A673 (cell line): ENCODE measurements around the gene SEC14L5.

Experiments
- CTCF ChIP-seq: fragments of 300-800, 200-600 bp; sonication (generic); conservative IDR thresholded peaks from 2 replicates; pipeline ENCODE4 v1.5.1; 2017; ENCODE audit warnings: low read depth, mild to moderate bottlenecking, antibody characterized with exemption, low read length, moderate library complexity, mixed read lengths
- EZH2 ChIP-seq: fragments of 200-600 bp; sonication (generic); IDR thresholded peaks from 2 replicates; pipeline ENCODE4 v1.6.1; 2017; ENCODE audit warnings: borderline replicate concordance, low read depth, mild to moderate bottlenecking, mixed read lengths, antibody characterized with exemption, low read length; ENCODE audit not compliant: poor library complexity, severe bottlenecking

GRCh38 chr16:4927661-4928060 is 30.5 kb upstream of the SEC14L5 start:
- TF ChIP-seq CTCF: no peak
- TF ChIP-seq EZH2: no peak
